ENCODE data around the gene DPF1.

DPF1 gene

GRCh38 chr19:38216785-38217641 lies 7.0 kb downstream of the DPF1 start:
- no peak for DNase-seq

- peak; percentile 41 to 58 for DNase-seq
These were observed 10.0 kb downstream of the DPF1 start for GRCh38 chr19:38213911-38214625.

GRCh38 chr19:38213469-38213868 lies 10.6 kb downstream of the DPF1 start:
- DNase-seq: no peak

- DNase-seq: no peak
These were observed 12.3 kb downstream of the DPF1 start for GRCh38 chr19:38211766-38212165.

- no peak for DNase-seq
These were observed 12.9 kb downstream of the DPF1 start for GRCh38 chr19:38211151-38211591.

GRCh38 chr19:38210458-38210987 lies 13.5 kb downstream of the DPF1 start:
- no peak for DNase-seq

- no peak for DNase-seq
These were observed 14.2 kb downstream of the DPF1 start for GRCh38 chr19:38209671-38210457.

GRCh38 chr19:38209152-38209551 lies 14.9 kb downstream of the DPF1 start:
- DNase-seq: no peak

- DNase-seq: no peak
These were observed 15.5 kb downstream of the DPF1 start for GRCh38 chr19:38208571-38208970.

GRCh38 chr19:38207543-38207942 lies 16.5 kb downstream of the DPF1 start:
- DNase-seq: no peak

GRCh38 chr19:38206928-38207327 lies 17.1 kb downstream of the DPF1 start:
- no peak for DNase-seq

GRCh38 chr19:38206006-38206745 lies 17.8 kb downstream of the DPF1 start:
- DNase-seq: no peak

GRCh38 chr19:38204728-38205127 lies 19.3 kb downstream of the DPF1 start:
- no peak for DNase-seq

- no peak for DNase-seq
These were observed 19.9 kb downstream of the DPF1 start for GRCh38 chr19:38204096-38204495.

GRCh38 chr19:38203197-38203596 lies 20.8 kb downstream of the DPF1 start:
- DNase-seq: no peak

- DNase-seq: no peak
These were observed 21.5 kb downstream of the DPF1 start for GRCh38 chr19:38202504-38202903.

GRCh38 chr19:38201731-38202130 lies 22.3 kb downstream of the DPF1 start:
- no peak for DNase-seq

- no peak for DNase-seq
These were observed 24.7 kb downstream of the DPF1 start for GRCh38 chr19:38199340-38199739.

- no peak for DNase-seq
These were observed 25.9 kb downstream of the DPF1 start for GRCh38 chr19:38197937-38198704.

- DNase-seq: no peak
These were observed 26.9 kb downstream of the DPF1 start for GRCh38 chr19:38196948-38197656.

Data from CD4-positive, alpha-beta T cell treated with Interferon alpha-2 for 1 hour (primary cell).